HCT116 (cell line): Measurements from ENCODE around the gene MYRFL.

Source experiments
- EZH2phosphoT487 ChIP-seq: fragments of 200-600 bp; IDR thresholded peaks from 2 replicates; pipeline ENCODE4 v1.6.1; 2018; ENCODE audit warnings: antibody characterized with exemption, borderline replicate concordance
- POLR2AphosphoS5 ChIP-seq: IDR thresholded peaks from 2 replicates; pipeline ENCODE4 v1.6.1; 2011; ENCODE audit warnings: mild to moderate bottlenecking, low read depth, low read length, moderate library complexity
- ZNF274 ChIP-seq: fragments of 200-500 bp; sonication (Bioruptor generic); IDR thresholded peaks from 2 replicates; pipeline ENCODE4 v1.6.1; 2014; ENCODE audit warnings: mild to moderate bottlenecking, low read depth, low read length, inconsistent platforms
- TF ChIP-seq, protein P1 (sequence below), 3 experiments: fragments of 200-600 bp in 1 of 3; sonication (generic) in 1 of 3; IDR thresholded peaks in 2 of 3; conservative IDR thresholded peaks in 1 of 3; 2 replicates each; pipeline ENCODE4 v1.5.1; 2012 to 2017; ENCODE audit warnings: low read depth in 2 of 3, low read length in 2 of 3, antibody characterized with exemption in 1 of 3, borderline replicate concordance in 1 of 3, control low read depth in 1 of 3, mild to moderate bottlenecking in 1 of 3, mixed read lengths in 1 of 3, mixed run types in 1 of 3, moderate library complexity in 1 of 3; ENCODE audit not compliant: insufficient read depth in 1 of 3

DNA sequence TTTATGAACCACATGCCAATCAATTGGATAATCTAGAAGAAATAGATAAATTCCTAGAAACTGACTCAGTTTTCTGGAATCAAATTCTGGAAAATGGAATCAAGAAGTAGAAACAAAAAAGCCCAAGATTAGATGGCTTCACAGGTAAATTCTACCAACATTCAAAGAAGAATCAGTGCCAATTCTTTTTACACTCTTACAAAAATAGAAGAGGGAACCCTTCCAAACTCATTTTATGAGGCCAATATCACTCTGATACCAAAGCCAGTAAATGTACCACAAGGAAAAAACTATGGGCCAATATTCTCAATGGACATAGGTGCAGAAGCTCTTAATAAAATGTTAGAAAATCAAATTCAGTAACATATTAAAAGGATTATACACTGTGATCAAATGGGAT is 35.7 kb upstream of the MYRFL start:
- TF ChIP-seq ZNF274 (no peak), POLR2AphosphoS5 (no peak), EZH2phosphoT487 (no peak)
- TF ChIP-seq, protein P1, sequence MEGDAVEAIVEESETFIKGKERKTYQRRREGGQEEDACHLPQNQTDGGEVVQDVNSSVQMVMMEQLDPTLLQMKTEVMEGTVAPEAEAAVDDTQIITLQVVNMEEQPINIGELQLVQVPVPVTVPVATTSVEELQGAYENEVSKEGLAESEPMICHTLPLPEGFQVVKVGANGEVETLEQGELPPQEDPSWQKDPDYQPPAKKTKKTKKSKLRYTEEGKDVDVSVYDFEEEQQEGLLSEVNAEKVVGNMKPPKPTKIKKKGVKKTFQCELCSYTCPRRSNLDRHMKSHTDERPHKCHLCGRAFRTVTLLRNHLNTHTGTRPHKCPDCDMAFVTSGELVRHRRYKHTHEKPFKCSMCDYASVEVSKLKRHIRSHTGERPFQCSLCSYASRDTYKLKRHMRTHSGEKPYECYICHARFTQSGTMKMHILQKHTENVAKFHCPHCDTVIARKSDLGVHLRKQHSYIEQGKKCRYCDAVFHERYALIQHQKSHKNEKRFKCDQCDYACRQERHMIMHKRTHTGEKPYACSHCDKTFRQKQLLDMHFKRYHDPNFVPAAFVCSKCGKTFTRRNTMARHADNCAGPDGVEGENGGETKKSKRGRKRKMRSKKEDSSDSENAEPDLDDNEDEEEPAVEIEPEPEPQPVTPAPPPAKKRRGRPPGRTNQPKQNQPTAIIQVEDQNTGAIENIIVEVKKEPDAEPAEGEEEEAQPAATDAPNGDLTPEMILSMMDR (IDR thresholded peaks at IDR 0.05 in 2 of 3, conservative IDR thresholded peaks at IDR 0.05 in 1 of 3; ENCODE audit: borderline replicate concordance in 1 of 3, insufficient read depth in 1 of 3, low read depth in 2 of 3, low read length in 2 of 3), result no peak
